ENCODE measurements around the gene RHOBTB1.
"Not testable (repeated sequence)": the region's sequence is repeated elsewhere in the genome, so short reads cannot be mapped to it uniquely, and the experiment has no call there.

RHOBTB1 gene

GRCh38 chr10:60856405-60856804 lies 87.6 kb downstream of the RHOBTB1 start:
- no peak for DNase-seq

- DNase-seq: no peak
These were observed 90.3 kb downstream of the RHOBTB1 start for GRCh38 chr10:60853637-60854036.

GRCh38 chr10:60853107-60853506 lies 90.9 kb downstream of the RHOBTB1 start:
- DNase-seq: no peak

- DNase-seq: no peak
These were observed 94.2 kb downstream of the RHOBTB1 start for GRCh38 chr10:60849740-60850139.

- DNase-seq: no peak
These were observed 94.8 kb downstream of the RHOBTB1 start for GRCh38 chr10:60849217-60849616.

GRCh38 chr10:60848680-60849079 lies 95.3 kb downstream of the RHOBTB1 start:
- DNase-seq: no peak

GRCh38 chr10:60848126-60848525 lies 95.9 kb downstream of the RHOBTB1 start:
- DNase-seq: no peak

- DNase-seq: no peak
These were observed 97.8 kb downstream of the RHOBTB1 start for GRCh38 chr10:60846173-60846572.

GRCh38 chr10:60845038-60845437 lies 98.9 kb downstream of the RHOBTB1 start:
- DNase-seq: no peak

- no peak for DNase-seq
These were observed 101.3 kb downstream of the RHOBTB1 start for GRCh38 chr10:60842694-60843093.

GRCh38 chr10:60841227-60841626 lies 102.8 kb downstream of the RHOBTB1 start:
- DNase-seq: not testable (repeated sequence)

GRCh38 chr10:60835049-60835448 lies 108.9 kb downstream of the RHOBTB1 start:
- DNase-seq: no peak

GRCh38 chr10:60834401-60834800 lies 109.6 kb downstream of the RHOBTB1 start:
- DNase-seq: no peak

GRCh38 chr10:60832136-60832535 lies 111.8 kb downstream of the RHOBTB1 start:
- not testable (repeated sequence) for DNase-seq

GRCh38 chr10:60828489-60828852 lies 115.5 kb downstream of the RHOBTB1 start:
- DNase-seq: no peak

- no peak for DNase-seq
These were observed 116.0 kb downstream of the RHOBTB1 start for GRCh38 chr10:60827791-60828488.

GRCh38 chr10:60825520-60825919 lies 118.5 kb downstream of the RHOBTB1 start:
- DNase-seq: no peak

- no peak for DNase-seq
These were observed 120.7 kb downstream of the RHOBTB1 start for GRCh38 chr10:60823324-60823723.

GRCh38 chr10:60822809-60823208 lies 121.2 kb downstream of the RHOBTB1 start:
- DNase-seq: no peak

GRCh38 chr10:60821656-60822055 lies 122.3 kb downstream of the RHOBTB1 start:
- DNase-seq: no peak

GRCh38 chr10:60820093-60820754 lies 123.8 kb downstream of the RHOBTB1 start:
- no peak for DNase-seq

All from stimulated activated CD4-positive, alpha-beta T cell treated with anti-CD3 and anti-CD28 coated beads, Interleukin-4, amount 100 ng/mL, for 1 hour (primary cell).